Activated naive CD8-positive, alpha-beta T cell (primary cell): ENCODE measurements around the gene KLF9.
"Not testable (repeated sequence)": the region's sequence is repeated elsewhere in the genome, so short reads cannot be mapped to it uniquely, and the experiment has no call there.

Experiments used
- H3K27ac Mint-ChIP-seq: one replicate; pipeline ENCODE4 v1.8.0; 2021; ENCODE audit warnings: mixed read lengths
- H3K27me3 Mint-ChIP-seq: one replicate; pipeline ENCODE4 v1.8.0; 2021; ENCODE audit warnings: mixed read lengths
- H3K36me3 Mint-ChIP-seq: one replicate; pipeline ENCODE4 v1.8.0; 2021; ENCODE audit warnings: mixed read lengths
- H3K4me1 Mint-ChIP-seq: one replicate; pipeline ENCODE4 v1.8.0; 2021; ENCODE audit warnings: low read depth, mixed read lengths
- H3K4me3 Mint-ChIP-seq: one replicate; pipeline ENCODE4 v1.8.0; 2021; ENCODE audit warnings: mild to moderate bottlenecking, mixed read lengths
- H3K9me3 Mint-ChIP-seq: one replicate; pipeline ENCODE4 v1.8.0; 2021; ENCODE audit warnings: low read depth, mixed read lengths

KLF9 gene

DNA sequence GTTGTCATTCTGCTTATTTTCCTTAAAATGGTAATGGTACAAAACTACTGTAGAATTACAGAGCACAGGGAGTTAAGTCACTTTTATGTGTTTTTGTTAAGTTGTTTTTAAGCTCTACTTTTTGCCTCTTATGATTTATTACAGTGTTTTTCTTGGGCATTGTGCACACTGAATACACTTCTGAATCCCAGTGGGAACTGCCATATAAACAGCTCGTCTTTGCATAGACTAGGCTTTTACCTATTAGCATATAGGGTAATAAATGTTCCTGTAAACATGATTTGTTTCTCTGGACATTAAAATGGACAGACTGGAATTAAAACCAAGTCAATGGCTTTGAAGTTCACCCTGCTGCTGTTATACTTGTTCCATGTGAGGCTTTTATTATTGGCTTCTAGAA, 12.2 kb downstream of the KLF9 start:
- Mint-ChIP-seq H3K27ac (peak overlapping the region; percentile 41), H3K9me3 (no peaks in the 10 kb centered on the region), H3K4me3 (no peak overlapping the region), H3K4me1 (peaks cover 88% of the 10 kb centered on the region), H3K36me3 (no peaks in the 10 kb centered on the region), H3K27me3 (no peaks in the 10 kb centered on the region)

DNA sequence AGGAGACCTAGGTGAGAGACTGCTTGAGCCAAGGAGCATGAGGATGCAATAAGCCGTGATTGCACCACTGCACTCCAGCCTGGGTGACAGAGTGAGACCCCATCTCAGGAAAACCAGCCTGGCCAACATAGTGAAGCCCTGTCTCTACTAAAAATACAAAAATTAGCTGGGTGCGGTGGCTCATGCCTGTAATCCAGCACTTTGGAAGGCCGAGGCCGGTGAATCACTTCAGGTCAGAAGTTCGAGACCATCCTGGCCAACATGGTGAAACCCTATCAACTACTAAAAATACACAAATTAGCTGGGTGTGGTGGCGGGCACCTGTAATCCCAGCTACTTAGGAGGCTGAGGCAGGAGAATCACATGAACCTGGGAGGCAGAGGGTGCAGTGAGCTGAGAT, 13.2 kb downstream of the KLF9 start:
- not testable (repeated sequence) for H3K9me3 Mint-ChIP-seq, H3K27me3 Mint-ChIP-seq, H3K4me3 Mint-ChIP-seq, H3K27ac Mint-ChIP-seq, H3K36me3 Mint-ChIP-seq
- H3K4me1 Mint-ChIP-seq = peaks cover 84% of the 10 kb centered on the region

DNA sequence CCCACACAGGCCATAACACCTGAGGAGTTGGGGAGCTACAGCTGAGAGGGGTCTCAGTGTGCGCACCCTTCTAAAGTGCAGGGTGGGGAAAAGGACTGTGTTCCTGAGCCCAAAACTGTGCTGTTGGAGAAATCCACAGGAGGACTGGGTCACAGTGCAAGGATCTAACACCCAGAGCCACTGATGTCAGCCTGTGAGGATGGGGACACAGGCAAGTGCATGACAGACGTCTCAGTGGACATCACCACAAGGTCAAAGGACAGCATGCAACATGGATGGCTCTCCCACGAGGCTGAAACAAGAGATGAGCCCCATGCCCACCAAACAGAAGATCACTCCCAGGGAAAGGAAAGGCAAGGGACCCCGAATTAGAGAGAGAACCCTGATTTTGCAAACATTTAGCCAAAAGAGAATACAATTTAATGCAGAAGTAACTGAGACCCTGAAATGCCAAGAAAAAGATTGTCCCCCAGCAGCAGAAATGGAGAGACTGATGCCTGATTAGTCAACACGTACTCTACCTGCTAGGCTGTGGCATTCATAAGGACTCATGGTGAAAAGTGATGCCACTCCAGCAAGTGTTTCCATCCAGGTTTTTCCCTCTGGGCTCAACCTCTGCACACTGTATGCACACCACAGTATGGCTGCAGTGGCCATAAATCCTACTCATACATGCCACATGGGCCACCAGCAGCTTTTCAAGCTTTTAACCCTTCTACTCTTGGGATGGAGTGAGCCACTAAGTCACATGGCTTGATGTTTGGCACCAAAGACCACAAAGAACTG, 14.2 kb downstream of the KLF9 start:
- H3K4me3 Mint-ChIP-seq = peak overlapping the region; percentile 41
- no peaks in the 10 kb centered on the region for H3K36me3 Mint-ChIP-seq
- no peaks in the 10 kb centered on the region for H3K27me3 Mint-ChIP-seq
- peaks cover 79% of the 10 kb centered on the region for H3K4me1 Mint-ChIP-seq
- H3K27ac Mint-ChIP-seq = peak overlapping the region; percentile 85
- H3K9me3 Mint-ChIP-seq = no peaks in the 10 kb centered on the region

DNA sequence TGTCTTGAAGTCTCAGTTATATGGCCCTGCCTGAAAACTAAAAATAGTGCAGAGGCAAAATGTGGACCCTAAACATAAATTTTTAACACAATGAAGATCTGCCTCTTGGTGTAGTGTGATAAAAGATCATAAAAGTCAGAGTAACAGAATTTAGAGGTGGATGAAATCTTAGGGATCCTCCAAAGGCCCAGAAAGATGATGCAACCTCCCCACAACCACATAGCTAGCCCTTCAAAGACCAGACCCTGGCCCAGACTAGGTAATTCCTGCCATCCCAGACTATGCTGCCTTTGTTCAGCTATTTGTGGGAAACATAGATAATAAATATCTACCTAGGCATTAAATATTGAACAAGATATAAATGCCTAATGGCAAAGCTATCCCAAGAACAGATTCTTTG, 15.3 kb downstream of the KLF9 start:
- Mint-ChIP-seq H3K36me3 (no peaks in the 10 kb centered on the region), H3K9me3 (no peaks in the 10 kb centered on the region), H3K4me3 (peak overlapping the region; percentile 32), H3K27me3 (no peaks in the 10 kb centered on the region), H3K4me1 (peaks cover 80% of the 10 kb centered on the region), H3K27ac (peak overlapping the region; percentile 85)

DNA sequence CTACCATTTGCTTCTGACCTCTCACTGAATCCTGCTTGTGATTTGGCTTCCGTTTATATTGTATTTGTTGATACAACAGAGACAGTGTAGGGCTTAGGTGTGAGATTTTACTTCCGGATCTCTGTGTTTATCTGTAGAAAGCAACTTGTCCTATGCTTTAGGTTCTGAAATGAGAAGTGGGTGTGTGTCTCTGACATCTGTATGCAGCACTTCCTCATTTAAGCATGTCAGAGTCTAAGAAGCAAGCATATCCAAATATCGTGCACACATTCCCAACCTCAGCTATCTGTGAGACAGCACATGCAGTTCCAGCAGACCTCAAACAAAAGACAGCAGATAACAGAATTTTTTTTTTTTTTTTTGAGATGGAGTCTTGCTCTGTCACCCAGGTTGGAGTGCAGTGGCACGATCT, 16.3 kb downstream of the KLF9 start:
- Mint-ChIP-seq H3K36me3 (no peaks in the 10 kb centered on the region), H3K27ac (peak overlapping the region; percentile 85), H3K9me3 (no peaks in the 10 kb centered on the region), H3K4me3 (peak overlapping the region; percentile 35), H3K27me3 (no peaks in the 10 kb centered on the region), H3K4me1 (peaks cover 79% of the 10 kb centered on the region)

DNA sequence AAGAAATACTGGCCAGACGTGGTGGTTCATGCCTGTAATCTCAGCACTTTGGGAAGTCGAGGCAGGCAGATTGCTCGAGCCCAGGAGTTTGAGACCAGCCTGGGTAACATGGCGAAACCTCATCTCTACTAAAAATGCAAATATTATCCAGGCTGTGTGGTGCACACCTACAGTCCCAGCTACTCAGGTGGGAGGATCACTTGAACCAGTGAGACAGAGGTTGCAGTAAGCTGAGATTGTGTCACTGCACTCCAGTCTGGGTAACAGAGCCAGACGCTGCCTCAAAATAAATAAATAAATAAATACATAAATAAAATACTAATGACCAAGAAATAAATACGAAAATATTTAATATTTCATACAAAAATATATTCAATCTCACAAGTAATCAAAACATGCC, 18.8 kb downstream of the KLF9 start:
- peaks cover 89% of the 10 kb centered on the region for H3K4me1 Mint-ChIP-seq
- no peaks in the 10 kb centered on the region for H3K36me3 Mint-ChIP-seq
- H3K27me3 Mint-ChIP-seq = no peaks in the 10 kb centered on the region
- no peak overlapping the region for H3K4me3 Mint-ChIP-seq
- H3K27ac Mint-ChIP-seq = no peak overlapping the region
- no peaks in the 10 kb centered on the region for H3K9me3 Mint-ChIP-seq

DNA sequence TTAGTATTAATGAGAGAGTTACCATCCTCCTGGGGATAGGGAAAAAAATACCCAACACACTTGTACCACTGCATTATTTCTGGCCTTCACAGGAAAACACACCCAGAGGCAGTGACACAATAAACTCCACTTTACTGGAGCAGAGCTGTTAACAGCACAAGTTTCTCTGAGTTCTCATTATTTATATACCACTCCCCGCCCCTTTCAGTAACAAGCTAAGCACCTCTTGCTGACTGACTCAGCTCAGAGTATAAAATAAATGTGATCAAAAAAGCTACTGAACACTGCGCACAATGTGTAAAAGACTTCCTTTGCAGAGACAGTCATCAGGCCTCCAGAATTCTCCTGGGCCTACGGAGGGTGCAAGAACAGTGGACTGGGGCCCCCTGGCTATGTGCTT, 21.6 kb downstream of the KLF9 start:
- Mint-ChIP-seq H3K4me3 (no peak overlapping the region), H3K27ac (peak overlapping the region; percentile 46), H3K4me1 (peaks cover 85% of the 10 kb centered on the region), H3K27me3 (no peaks in the 10 kb centered on the region), H3K9me3 (no peaks in the 10 kb centered on the region), H3K36me3 (no peaks in the 10 kb centered on the region)

DNA sequence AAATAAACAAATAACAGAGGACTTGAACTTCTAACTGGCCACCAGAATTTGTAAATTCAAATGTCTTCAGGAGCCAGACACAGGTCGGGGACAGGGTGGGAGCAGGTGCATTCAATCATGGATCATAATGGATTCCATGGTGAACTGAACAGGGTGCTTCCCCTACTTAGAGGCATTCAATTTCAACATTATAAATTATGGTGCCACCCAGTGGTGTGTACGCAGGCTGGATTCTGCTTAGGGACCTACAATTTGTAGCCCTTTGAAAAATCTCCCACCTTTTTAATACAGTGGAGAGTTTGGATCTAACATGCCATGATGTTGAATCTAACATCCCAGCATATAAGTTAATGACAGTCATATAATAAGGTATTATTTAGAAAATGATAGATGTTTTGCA, 22.3 kb downstream of the KLF9 start:
- Mint-ChIP-seq H3K36me3 (peaks cover 2% of the 10 kb centered on the region), H3K4me1 (peaks cover 84% of the 10 kb centered on the region), H3K27ac (peak overlapping the region; percentile 46), H3K27me3 (no peaks in the 10 kb centered on the region), H3K9me3 (no peaks in the 10 kb centered on the region), H3K4me3 (peak overlapping the region; percentile 17)

DNA sequence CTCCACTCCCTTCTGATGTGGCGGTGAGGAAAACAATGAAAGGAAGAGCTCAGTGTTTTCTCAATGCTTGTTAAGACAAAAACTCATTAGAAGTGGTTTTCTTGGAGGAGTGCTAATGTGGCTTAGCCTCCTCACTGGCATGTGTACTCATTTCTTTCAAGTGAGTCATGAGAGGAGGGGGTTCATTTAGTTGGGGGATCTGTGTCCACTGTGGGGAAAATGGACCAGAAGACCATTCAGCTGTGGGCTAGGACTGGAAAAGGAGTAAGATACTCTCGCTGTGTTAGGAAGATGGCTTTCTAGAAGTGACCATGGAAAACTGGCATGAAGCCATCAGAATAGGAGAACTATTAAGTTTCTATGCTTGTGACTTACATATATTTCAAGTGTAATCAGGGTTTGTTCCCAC, 23.5 kb downstream of the KLF9 start:
- H3K4me1 Mint-ChIP-seq = peaks cover 87% of the 10 kb centered on the region
- H3K27ac Mint-ChIP-seq = peak overlapping the region; percentile 90
- peaks cover 8% of the 10 kb centered on the region for H3K36me3 Mint-ChIP-seq
- no peaks in the 10 kb centered on the region for H3K27me3 Mint-ChIP-seq
- H3K9me3 Mint-ChIP-seq = no peaks in the 10 kb centered on the region
- H3K4me3 Mint-ChIP-seq = peak overlapping the region; percentile 79

DNA sequence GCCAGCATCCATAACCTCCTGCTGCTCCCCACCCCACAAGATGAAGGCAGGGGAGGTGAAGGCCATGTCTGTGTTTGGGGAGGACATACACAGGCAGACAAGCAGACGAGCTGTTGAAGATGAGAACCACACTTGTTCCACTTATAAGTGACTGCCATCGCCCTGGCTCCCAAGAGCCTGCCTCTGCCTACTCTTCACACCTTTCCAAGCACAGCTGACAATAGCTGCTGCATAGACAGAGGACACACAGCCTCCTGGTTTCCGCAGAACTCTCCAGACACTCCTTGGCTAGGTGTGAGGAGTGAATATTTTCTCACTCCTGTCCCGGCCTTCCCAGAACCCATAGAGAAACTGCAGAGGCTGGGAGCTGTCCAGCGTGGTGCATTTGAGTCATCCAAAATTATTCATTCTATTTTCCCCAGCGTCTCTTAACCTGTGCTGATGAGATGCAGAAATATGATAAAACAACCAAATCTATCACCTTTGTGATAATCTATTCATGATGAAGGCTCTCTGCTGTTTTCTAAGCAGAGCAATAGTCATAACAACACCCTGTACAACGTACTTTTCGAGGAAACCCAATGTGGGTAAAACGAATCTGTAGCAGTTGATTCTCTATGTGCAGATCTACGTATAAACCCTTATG, 24.7 kb downstream of the KLF9 start:
- H3K4me1 Mint-ChIP-seq = peaks cover 84% of the 10 kb centered on the region
- H3K36me3 Mint-ChIP-seq = peaks cover 8% of the 10 kb centered on the region
- H3K27ac Mint-ChIP-seq = peak overlapping the region; percentile 90
- H3K27me3 Mint-ChIP-seq = no peaks in the 10 kb centered on the region
- H3K4me3 Mint-ChIP-seq = peak overlapping the region; percentile 39
- no peaks in the 10 kb centered on the region for H3K9me3 Mint-ChIP-seq

DNA sequence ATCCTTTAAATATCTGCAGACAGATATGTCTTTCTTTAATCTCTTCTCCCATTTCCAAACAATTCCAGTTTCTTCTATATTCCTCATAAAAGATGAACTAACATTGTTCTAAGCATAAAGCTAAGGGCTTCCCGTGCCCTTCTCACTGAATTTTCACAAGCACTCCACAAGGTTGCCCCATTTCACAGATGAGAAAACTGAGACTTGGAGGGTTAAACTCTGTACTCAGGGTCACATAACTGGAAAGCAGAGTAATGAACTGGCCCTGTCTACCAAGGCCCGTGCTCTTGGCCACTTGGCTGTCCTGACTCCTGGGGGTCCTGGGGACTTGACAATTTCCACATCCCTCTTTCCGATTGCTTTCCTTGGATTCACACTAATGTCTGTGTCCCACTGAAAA, 25.3 kb downstream of the KLF9 start:
- no peaks in the 10 kb centered on the region for H3K9me3 Mint-ChIP-seq
- peak overlapping the region; percentile 39 for H3K4me3 Mint-ChIP-seq
- H3K27ac Mint-ChIP-seq = peak overlapping the region; percentile 90
- peaks cover 13% of the 10 kb centered on the region for H3K36me3 Mint-ChIP-seq
- H3K27me3 Mint-ChIP-seq = no peaks in the 10 kb centered on the region
- H3K4me1 Mint-ChIP-seq = peaks cover 83% of the 10 kb centered on the region

DNA sequence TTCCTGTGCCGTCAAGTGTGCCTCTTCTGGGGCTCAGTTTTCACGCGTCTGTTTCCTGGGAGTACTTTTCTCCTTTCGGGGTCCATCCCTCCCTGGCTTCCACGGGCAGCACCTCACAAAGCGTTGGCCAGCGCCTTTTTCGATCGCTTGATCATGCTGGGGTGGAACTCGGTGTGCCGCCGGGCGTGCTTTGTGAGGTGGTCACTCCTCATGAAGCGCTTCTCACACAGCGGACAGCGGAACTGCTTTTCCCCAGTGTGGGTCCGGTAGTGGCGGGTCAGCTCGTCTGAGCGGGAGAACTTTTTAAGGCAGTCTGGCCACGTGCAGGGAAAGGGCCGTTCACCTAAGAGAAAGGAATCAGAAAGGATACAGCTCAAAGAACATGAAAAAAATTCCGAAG, 26.8 kb downstream of the KLF9 start:
- peaks cover 70% of the 10 kb centered on the region for H3K4me1 Mint-ChIP-seq
- peaks cover 19% of the 10 kb centered on the region for H3K36me3 Mint-ChIP-seq
- no peak overlapping the region for H3K27ac Mint-ChIP-seq
- no peak overlapping the region for H3K4me3 Mint-ChIP-seq
- H3K9me3 Mint-ChIP-seq = no peaks in the 10 kb centered on the region
- H3K27me3 Mint-ChIP-seq = no peaks in the 10 kb centered on the region

DNA sequence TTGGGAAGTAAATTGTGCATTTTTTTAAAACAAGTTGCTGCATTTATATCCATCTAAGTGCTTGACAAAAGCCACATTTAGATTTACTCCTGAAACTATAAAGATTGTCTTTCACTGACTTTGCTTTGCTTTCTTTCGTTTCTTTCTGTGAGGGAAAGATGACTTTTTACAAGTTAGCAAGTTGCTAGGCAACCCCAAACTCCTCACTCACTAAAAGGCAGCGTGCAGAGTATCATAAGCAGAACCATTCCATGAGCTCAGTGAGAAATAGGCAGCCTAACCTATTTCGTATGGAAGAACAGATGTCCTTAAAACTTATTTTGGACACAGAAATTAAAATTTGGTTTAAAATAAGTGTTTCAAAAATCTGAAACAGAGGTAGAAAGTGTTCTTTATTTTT, 29.0 kb downstream of the KLF9 start:
- Mint-ChIP-seq H3K4me3 (no peak overlapping the region), H3K27ac (no peak overlapping the region), H3K27me3 (no peaks in the 10 kb centered on the region), H3K9me3 (no peaks in the 10 kb centered on the region), H3K4me1 (peaks cover 48% of the 10 kb centered on the region), H3K36me3 (peaks cover 20% of the 10 kb centered on the region)

DNA sequence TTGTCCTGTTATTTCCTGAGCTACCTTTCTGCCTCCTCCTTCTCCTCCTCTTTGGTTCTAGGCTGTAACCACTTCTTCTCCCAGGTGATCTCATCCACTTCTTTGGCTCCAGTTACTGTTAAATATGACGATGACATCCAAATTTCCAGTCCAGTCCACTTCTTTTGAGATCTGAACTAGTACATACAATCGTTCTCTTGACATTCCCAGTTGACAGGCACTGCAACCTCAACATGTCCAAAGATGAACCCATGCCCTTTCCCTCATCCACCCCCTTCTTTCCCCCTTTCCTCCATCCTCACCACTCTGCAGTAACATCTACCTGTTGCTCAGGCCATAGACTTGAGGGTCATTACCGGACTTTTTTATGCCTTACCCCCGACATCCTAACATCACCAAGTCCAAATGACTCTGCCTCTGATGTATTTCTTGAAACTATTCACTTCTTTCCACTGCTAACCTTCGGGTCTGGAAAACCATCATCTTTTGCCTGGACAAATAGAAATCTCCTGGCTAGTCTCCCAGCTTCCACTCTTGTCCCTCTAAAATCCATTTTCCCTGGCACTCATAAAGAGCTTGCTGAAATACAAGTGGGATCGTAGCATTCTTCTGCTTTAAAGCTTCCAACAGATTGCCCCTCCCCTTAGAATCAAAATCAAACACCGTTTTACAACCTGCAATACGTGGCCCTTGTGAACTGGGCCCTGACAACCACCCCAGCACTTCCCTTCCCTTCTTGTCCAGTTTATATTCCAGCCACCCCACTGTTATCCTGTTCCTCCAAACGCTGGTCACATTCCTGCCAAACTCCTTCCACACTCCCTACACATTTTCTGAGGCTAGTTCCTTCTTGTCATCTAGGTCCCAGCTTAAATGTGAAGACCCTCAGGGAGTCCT, 31.5 kb downstream of the KLF9 start:
- H3K4me3 Mint-ChIP-seq = no peak overlapping the region
- peaks cover 28% of the 10 kb centered on the region for H3K4me1 Mint-ChIP-seq
- no peaks in the 10 kb centered on the region for H3K27me3 Mint-ChIP-seq
- H3K36me3 Mint-ChIP-seq = peaks cover 20% of the 10 kb centered on the region
- no peaks in the 10 kb centered on the region for H3K9me3 Mint-ChIP-seq
- H3K27ac Mint-ChIP-seq = no peak overlapping the region
